ENCODE results near the gene A3GALT2.

A3GALT2 gene

GRCh38 chr1:33287317-33287716 is 33.6 kb downstream of the A3GALT2 start:
- no peak overlapping the region for H3K27ac ChIP-seq
- no peak for TF ChIP-seq CTCF (conservative IDR thresholded peaks at IDR 0.05)

- no peak overlapping the region for H3K27ac ChIP-seq
- no peak for TF ChIP-seq CTCF (conservative IDR thresholded peaks at IDR 0.05)
- no peak for TF ChIP-seq ZFX (IDR thresholded peaks at IDR 0.05)
These were observed 34.3 kb downstream of the A3GALT2 start for GRCh38 chr1:33286451-33287185.

- no peak for TF ChIP-seq CTCF (conservative IDR thresholded peaks at IDR 0.05)
- no peak for TF ChIP-seq ZFX (IDR thresholded peaks at IDR 0.05)
- H3K27ac ChIP-seq, result no peak overlapping the region
These were observed 36.8 kb downstream of the A3GALT2 start for GRCh38 chr1:33284049-33284448.

- H3K27ac ChIP-seq, result no peak overlapping the region
- TF ChIP-seq CTCF (conservative IDR thresholded peaks at IDR 0.05), result no peak
- no peak for TF ChIP-seq ZFX (IDR thresholded peaks at IDR 0.05)
These were observed 38.1 kb downstream of the A3GALT2 start for GRCh38 chr1:33282791-33283190.

GRCh38 chr1:33281554-33282303 is 39.2 kb downstream of the A3GALT2 start:
- no peak overlapping the region for H3K27ac ChIP-seq
- TF ChIP-seq ZFX (IDR thresholded peaks at IDR 0.05), result no peak
- no peak for TF ChIP-seq CTCF (conservative IDR thresholded peaks at IDR 0.05)

- H3K27ac ChIP-seq, result no peak overlapping the region
- no peak for TF ChIP-seq CTCF (conservative IDR thresholded peaks at IDR 0.05)
- no peak for TF ChIP-seq ZFX (IDR thresholded peaks at IDR 0.05)
These were observed 40.7 kb downstream of the A3GALT2 start for GRCh38 chr1:33280091-33280661.

GRCh38 chr1:33277488-33278084 is 43.3 kb downstream of the A3GALT2 start:
- H3K27ac ChIP-seq, result no peak overlapping the region
- TF ChIP-seq CTCF (conservative IDR thresholded peaks at IDR 0.05) (no peak), ZFX (IDR thresholded peaks at IDR 0.05) (no peak)
